NCI-H526 treated with DMSO at 0.1 percent for 48 hours (cell line): Measurements from ENCODE around the gene OXSM.

ENCODE experiments used
- DNase-seq: peaks from one replicate; lab custom pipeline; 2025; lab: John Stamatoyannopoulos, UW

Gene OXSM

DNA sequence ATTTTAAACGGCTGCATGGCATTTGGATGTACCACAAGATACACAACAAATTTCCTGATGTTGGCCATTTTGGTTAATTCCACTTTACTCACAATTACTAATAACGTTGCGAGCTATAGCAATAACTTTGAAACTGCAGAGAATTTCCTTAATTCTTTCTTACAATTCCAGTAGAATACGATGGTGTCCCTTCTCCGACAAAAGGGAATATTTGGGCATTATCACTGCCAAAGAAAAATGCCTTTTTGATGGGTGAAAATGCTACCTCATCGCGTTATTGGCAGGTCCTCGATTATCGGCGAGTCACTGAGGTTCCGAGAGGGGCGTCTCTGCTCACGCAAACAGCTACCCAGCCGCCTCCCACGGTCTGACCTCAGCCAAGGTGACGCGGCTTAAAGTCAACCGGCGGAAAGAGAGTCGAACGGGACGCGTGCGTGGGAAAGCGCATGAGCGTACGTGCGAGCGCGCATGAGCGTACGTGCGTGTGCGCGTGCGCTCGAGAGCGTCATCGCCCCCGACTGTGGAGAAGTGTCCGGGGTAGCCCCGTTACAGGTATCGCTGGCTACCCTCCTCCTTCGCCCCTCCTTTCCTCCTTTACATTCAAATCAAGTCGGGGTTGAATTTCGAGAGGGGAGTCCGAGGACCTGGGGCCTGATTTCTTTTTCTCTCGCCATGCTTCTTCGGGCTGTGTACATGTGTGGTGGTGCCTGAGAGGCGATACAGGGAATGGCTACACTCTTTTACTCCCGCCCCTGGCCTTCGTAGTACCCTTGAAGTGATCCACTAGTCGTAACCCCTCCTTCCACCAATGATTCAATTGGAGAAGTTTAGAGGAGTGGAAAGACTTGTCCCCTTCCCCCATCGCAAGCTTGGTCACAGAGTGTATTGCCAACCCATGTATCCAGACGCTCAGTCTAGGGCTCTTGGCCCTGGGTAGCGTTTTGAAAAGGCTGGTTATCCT lies at the start of gene OXSM:
TSS of gene OXSM (plus strand) at position 495 of the 961 bp plus-strand sequence. CDS start 931 bp downstream, outside the sequence.
- peak; percentile 73 for DNase-seq

GRCh38 chr3:25744470-25744869 lies 45.4 kb upstream of the OXSM start:
- no peak for DNase-seq

- DNase-seq, result no peak
Observed at GRCh38 chr3:25747033-25747432, 42.9 kb upstream of the OXSM start.

DNA sequence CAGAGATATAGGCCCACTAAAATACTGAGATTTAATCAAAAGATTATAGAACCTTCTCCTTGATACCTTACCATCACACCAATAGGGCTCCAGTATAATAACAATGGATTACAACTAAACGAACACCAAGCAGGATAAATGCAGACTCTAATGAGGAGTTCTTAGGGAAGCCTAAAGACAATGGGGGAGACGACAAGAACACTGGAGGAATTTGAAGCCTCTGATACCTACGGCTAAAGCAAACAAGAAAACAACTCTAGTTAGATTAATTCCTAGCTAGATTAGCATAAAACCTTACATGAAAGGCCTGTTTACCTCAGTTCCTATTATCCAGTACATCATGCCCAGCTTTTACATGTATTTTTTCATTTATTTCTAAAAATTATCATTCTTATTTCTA lies 41.7 kb upstream of the OXSM start:
- DNase-seq, result no peak

GRCh38 chr3:25749031-25749581 lies 40.8 kb upstream of the OXSM start:
- no peak for DNase-seq

DNA sequence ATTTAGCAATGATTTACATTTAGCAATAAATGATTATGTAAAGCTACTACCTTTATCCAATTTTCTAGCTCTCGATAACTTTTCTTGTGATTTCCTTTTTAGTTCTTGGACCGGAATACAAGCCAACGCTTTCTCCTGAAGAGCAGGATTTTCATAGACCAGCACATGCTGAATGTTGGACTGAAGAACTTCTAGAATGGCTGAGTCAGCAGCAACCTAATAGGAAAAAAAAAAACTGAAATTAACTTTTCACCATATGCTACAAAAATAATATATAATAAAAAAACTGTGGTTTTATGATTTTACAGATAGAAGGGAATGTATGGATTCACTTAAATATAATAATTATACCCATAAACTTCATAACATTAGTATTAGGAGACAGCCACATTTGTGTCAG lies 38.8 kb upstream of the OXSM start:
- no peak for DNase-seq

GRCh38 chr3:25751725-25752124 lies 38.2 kb upstream of the OXSM start:
- DNase-seq, result no peak

DNA sequence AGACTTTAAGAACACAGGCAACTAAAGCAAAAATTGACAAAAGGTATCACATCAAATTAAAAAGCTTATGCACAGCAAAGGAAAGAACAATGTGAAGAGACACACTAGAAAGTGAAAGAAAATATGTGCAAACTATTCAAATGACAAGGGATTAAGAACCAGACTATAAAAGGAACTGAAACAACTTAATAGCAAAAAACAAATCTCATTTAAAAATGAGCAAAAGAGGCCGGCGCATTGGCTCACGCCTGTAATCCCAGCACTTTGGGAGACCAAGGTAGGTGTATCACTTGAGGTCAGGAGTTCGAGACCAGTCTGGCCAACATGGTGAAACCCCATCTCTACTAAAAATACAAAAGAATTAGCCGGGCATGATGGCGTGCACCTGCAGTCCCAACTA lies 21.0 kb upstream of the OXSM start:
- no peak for DNase-seq

- DNase-seq, result no peak
Observed at GRCh38 chr3:25775936-25776335, 14.0 kb upstream of the OXSM start.

DNA sequence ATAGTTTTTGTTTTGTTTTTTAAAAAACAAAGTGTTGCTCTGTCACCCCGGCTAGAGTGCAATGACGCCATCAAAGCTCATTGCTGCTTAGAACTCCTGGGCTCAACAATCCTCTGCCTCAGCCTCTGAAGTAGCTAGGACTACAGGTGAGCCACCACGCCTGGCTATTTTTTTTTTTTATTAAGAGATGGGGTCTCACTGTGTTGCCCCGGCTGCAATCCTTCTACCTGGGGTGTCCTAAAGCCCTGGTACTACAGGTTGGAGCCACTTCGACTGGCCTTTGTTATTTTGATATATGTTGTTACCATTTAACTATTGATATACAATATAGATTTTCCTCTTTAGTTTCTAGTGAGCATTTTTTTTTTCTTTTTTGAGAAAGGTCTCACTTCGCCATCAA lies 9.3 kb upstream of the OXSM start:
- no peak for DNase-seq

- no peak for DNase-seq
Observed at GRCh38 chr3:25781145-25781757, 8.6 kb upstream of the OXSM start.

- no peak for DNase-seq
Observed at GRCh38 chr3:25781758-25782594, 7.9 kb upstream of the OXSM start.

DNA sequence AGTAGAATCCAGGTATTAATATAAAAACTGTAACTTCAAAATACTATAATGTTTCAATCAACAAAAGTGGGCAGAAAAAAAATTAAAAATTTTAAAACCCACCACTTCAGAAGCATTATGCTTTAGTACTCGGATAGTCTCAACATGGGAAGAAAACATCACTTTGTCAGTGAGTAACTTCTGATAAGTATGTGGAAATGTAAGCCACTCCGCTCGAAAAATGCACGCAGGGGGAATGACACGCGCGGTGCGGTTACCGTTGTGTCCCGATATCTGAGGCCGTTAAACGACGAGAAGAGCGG lies 7.3 kb upstream of the OXSM start:
- DNase-seq, result no peak

DNA sequence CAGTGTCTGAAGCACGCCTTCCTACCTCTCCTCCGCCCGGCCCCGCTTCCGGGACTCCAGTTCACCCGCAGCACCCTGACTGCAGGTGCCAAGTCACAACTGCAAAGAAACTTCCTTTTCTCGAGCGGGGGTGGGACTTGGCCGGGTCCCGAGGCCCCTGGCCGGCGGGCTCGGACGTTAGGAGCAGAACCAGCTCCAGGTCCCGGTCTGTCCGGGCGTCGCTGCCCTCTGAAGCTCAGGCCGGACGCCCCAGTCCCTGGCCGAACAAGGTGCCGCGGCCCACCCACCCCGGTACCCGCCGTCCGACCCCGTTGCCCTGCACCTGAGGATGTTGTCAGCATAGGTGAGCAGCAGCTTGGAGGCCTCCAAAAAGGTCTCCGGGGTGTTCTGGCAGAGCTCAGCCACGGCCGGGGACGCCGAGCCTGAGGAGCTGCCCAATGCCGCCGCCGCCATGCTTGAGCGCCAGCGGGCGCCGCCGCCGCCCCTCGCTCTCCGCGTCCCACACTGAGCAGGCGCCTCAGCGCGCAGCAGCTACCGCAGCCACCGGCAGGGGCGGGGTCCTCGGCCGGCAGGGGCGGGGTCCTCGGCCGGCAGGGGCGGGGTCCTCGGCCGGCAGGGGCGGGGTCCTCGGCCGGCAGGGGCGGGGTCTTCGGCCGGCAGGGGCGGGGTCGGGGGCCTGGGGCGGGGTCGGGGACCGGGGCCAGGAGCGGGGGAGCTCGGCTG lies 6.8 kb upstream of the OXSM start, which contains the start of gene NGLY1:
TSS of gene NGLY1 (minus strand) at position 506 of the 723 bp plus-strand sequence. CDS start at position 453, 53 bp downstream.
- DNase-seq, result peak; percentile 27

DNA sequence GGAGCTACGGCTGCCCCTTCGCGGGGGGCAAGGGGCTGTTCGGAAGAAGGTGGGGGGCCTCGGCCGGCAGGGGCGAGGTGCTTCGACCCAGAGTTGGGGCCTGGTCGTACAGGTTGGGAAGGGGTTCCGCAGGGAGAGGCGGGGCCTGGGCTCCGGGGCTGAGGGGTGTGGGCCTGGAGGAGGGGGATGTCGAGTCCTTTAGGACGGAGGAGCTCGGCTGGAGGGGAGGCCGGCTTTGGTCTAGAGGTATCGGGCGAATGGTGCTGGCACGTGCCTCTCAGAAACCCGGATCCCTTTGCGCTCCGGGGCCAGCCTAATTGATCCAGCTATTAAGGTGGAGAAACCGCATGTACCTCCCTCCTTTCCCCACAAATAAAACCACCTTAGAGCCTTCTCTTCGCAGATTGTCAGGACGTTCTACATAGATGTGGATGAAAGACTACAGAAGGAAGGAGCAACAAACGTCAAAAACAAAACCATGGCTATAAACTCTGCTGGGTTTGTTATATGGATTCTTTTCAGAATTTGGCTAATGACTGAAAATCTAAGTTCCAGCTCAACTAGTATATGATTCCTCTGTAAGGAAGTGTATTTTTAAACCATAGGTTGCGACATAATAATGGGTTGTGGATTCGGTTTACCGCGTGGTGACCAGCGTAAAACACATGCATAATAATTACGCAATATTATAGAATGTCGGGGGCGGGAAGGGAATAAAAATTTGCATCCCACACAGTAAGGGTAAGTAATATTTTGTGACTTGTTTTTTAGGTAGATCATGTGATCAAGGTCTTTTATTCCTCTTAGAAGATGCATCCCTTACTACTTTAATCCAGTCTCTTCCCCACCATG lies 6.0 kb upstream of the OXSM start:
- DNase-seq, result peak; percentile 41

GRCh38 chr3:25784971-25785370 lies 4.9 kb upstream of the OXSM start:
- no peak for DNase-seq

GRCh38 chr3:25785826-25786225 lies 4.1 kb upstream of the OXSM start:
- DNase-seq, result no peak

- DNase-seq, result no peak
Observed at GRCh38 chr3:25787689-25788088, 2.2 kb upstream of the OXSM start.

GRCh38 chr3:25789209-25789595 lies 688 bp upstream of the OXSM start:
- no peak for DNase-seq

DNA sequence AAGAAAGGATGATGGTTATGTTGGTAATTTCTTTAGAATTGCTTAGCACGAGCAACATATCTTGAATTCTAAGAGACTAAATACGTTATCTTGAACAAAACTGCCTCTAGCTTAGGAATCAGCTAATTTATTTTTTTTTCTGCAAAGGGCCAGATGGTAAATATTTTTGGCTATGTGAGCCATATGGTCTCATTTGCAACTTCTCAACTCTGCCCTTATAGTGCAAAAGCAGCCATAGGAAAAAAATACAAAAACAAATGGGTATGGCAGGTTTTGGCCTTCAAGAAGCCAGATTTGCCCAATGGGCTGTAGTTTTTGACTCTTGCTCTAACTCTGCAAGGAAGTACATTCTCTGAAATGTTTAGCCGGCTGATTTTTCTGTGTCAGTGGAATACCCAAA lies 11.9 kb downstream of the OXSM start:
- no peak for DNase-seq

- no peak for DNase-seq
Observed at GRCh38 chr3:25803833-25804232, 13.9 kb downstream of the OXSM start.
